ENCODE results near the gene RTCA. TPM values are rescaled to one million over a fixed set of nuclear protein-coding genes. Genes with fewer than 3 reads are reported as not detected.

Gene RTCA
- total RNA-seq, 1 experiment from 2014 or later: 33.6 TPM

DNA sequence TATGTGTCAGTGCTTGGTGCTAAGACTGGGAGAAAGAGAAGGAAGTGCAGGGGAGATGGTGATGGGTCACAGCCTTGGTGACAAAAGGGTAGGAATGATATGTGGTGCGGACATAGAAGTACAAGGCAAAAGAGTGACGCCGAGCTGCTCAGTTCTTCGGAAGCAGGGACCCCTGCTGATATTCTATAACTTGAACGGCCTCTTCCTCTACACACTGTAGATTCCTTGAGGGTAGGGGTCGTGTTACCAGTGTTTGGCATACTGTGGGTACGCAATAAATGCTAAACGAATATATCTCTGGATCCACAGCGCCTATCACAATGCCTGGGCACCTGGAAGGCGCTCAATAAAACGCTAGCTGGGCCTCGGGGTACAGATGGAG, 16.9 kb upstream of the RTCA start:
- Histone ChIP-seq H3K27ac (ENCODE audit: insufficient read length, low read depth, low read length) (peak overlapping the region; percentile 76), H3K4ac (ENCODE audit: low read depth, low read length) (peak overlapping the region; percentile 6; the same call in 1 of the 2 replicates), H3K79me2 (ENCODE audit: insufficient read depth, low read length) (peaks cover 5% of the 10 kb centered on the region; the same call in 1 of the 2 replicates), H3K14ac (ENCODE audit: insufficient read depth, low read length) (peak overlapping the region; percentile 98), H2AFZ (ENCODE audit: low read length) (no peak overlapping the region), H4K91ac (ENCODE audit: insufficient read length, low read depth, low read length) (no peak overlapping the region), H3K9me3 (ENCODE audit: control insufficient read depth, low read depth, low read length) (no peaks in the 10 kb centered on the region), H2BK5ac (ENCODE audit: insufficient read length, low read length) (peak overlapping the region; percentile 92), H4K8ac (replicated peaks; ENCODE audit: insufficient read length, low read depth, low read length) (peak overlapping the region; percentile 78), H3K56ac (ENCODE audit: insufficient read length, low read depth, low read length) (peak overlapping the region; percentile 82), H3K4me2 (ENCODE audit: insufficient read depth, insufficient read length, low read length) (peak overlapping the region; percentile 95), H3K4me1 (ENCODE audit: insufficient read depth, low read length) (no peaks in the 10 kb centered on the region; the same call in 1 of the 2 replicates), H2AK5ac (ENCODE audit: insufficient read length, low read length) (no peak overlapping the region), H3K79me1 (ENCODE audit: insufficient read depth, low read depth, low read length, poor library complexity, severe bottlenecking) (peaks cover 9% of the 10 kb centered on the region), H3K23me2 (ENCODE audit: insufficient read length, low read depth, low read length, poor library complexity, severe bottlenecking) (peaks cover 9% of the 10 kb centered on the region), H3K23ac (ENCODE audit: insufficient read length, low read depth, low read length) (peak overlapping the region; percentile 1), H3K18ac (ENCODE audit: insufficient read length, low read depth, low read length) (peak overlapping the region; percentile 95), H4K20me1 (ENCODE audit: control insufficient read depth, insufficient read depth, insufficient read length) (no peaks in the 10 kb centered on the region), H2BK12ac (ENCODE audit: insufficient read length, low read depth, low read length) (peak overlapping the region; percentile 51), H4K5ac (ENCODE audit: insufficient read length, low read depth, low read length) (peak overlapping the region; percentile 94), H2BK15ac (ENCODE audit: low read depth, low read length) (no peak overlapping the region), H3T11ph (ENCODE audit: low read length) (no peak overlapping the region), H2BK120ac (ENCODE audit: low read depth, low read length, poor library complexity, severe bottlenecking) (no peak overlapping the region), H3K9ac (ENCODE audit: extremely low read depth, insufficient read length, low read length) (peak overlapping the region; percentile 98), H3K27me3 (ENCODE audit: insufficient read depth, low read length) (no peaks in the 10 kb centered on the region), H2BK20ac (ENCODE audit: low read depth, low read length, poor library complexity, severe bottlenecking) (no peak overlapping the region)
- no peaks in the 10 kb centered on the region for H3K9me3 Mint-ChIP-seq
- peaks cover 4 to 7% of the 10 kb centered on the region in 2 experiments for H3K4me1 Mint-ChIP-seq
- no peaks in the 10 kb centered on the region for H3K27me3 Mint-ChIP-seq (ENCODE audit: low read depth)
- no peak overlapping the region for H3K27ac Mint-ChIP-seq
- H3K4me3 Mint-ChIP-seq: no peak overlapping the region
- no peak for DNase-seq
- TF ChIP-seq, protein P1, sequence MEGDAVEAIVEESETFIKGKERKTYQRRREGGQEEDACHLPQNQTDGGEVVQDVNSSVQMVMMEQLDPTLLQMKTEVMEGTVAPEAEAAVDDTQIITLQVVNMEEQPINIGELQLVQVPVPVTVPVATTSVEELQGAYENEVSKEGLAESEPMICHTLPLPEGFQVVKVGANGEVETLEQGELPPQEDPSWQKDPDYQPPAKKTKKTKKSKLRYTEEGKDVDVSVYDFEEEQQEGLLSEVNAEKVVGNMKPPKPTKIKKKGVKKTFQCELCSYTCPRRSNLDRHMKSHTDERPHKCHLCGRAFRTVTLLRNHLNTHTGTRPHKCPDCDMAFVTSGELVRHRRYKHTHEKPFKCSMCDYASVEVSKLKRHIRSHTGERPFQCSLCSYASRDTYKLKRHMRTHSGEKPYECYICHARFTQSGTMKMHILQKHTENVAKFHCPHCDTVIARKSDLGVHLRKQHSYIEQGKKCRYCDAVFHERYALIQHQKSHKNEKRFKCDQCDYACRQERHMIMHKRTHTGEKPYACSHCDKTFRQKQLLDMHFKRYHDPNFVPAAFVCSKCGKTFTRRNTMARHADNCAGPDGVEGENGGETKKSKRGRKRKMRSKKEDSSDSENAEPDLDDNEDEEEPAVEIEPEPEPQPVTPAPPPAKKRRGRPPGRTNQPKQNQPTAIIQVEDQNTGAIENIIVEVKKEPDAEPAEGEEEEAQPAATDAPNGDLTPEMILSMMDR (conservative IDR thresholded peaks at IDR 0.05): no peak
- WGBS (ENCODE audit: extremely low coverage, insufficient read length, low lambda C conversion rate): no CpG with 5 or more reads among the region's 12 CpGs
- peaks cover 0 to 6% (median 0%) of the 10 kb centered on the region in 3 experiments; a peak in 2 of 7 replicates for H3K36me3 Mint-ChIP-seq (ENCODE audit: insufficient read depth in 1 of 3, low read depth in 3 of 3)
